ENCODE results near the gene FAF1.
"Not testable (repeated sequence)": the region's sequence is repeated elsewhere in the genome, so short reads cannot be mapped to it uniquely, and the experiment has no call there.

Gene FAF1

GRCh38 chr1:50968158-50968820, 8.2 kb upstream of the FAF1 start:
- Mint-ChIP-seq H3K36me3 (ENCODE audit: insufficient read depth) (peaks cover 10% of the 10 kb centered on the region), H3K4me3 (peak overlapping the region; percentile 96), H3K4me1 (peaks cover 20% of the 10 kb centered on the region), H3K27ac (ENCODE audit: low read depth) (peak overlapping the region; percentile 92), H3K9me3 (no peaks in the 10 kb centered on the region), H3K27me3 (no peaks in the 10 kb centered on the region)
- peak; percentile 60 to 68 for DNase-seq (ENCODE audit: low spot score in 2 of 2)
- ATAC-seq (replicated peaks; ENCODE audit: extremely low read depth, poor library complexity, severe bottlenecking) = peak; percentile 82

GRCh38 chr1:50967416-50968157, 7.5 kb upstream of the FAF1 start:
- H3K27me3 Mint-ChIP-seq = no peaks in the 10 kb centered on the region
- H3K36me3 Mint-ChIP-seq (ENCODE audit: insufficient read depth) = peaks cover 10% of the 10 kb centered on the region
- DNase-seq (ENCODE audit: low spot score in 2 of 2) (no peak), ATAC-seq (replicated peaks; ENCODE audit: extremely low read depth, poor library complexity, severe bottlenecking) (no peak)
- no peaks in the 10 kb centered on the region for H3K9me3 Mint-ChIP-seq
- peak overlapping the region; percentile 92 for H3K27ac Mint-ChIP-seq (ENCODE audit: low read depth)
- H3K4me1 Mint-ChIP-seq = peaks cover 20% of the 10 kb centered on the region
- peak overlapping the region; percentile 96 for H3K4me3 Mint-ChIP-seq

GRCh38 chr1:50966991-50967390, 6.9 kb upstream of the FAF1 start:
- H3K4me1 Mint-ChIP-seq = peaks cover 20% of the 10 kb centered on the region
- peaks cover 10% of the 10 kb centered on the region for H3K36me3 Mint-ChIP-seq (ENCODE audit: insufficient read depth)
- no peaks in the 10 kb centered on the region for H3K9me3 Mint-ChIP-seq
- no peaks in the 10 kb centered on the region for H3K27me3 Mint-ChIP-seq
- H3K4me3 Mint-ChIP-seq = no peak overlapping the region
- DNase-seq (ENCODE audit: low spot score in 2 of 2) (no peak), ATAC-seq (replicated peaks; ENCODE audit: extremely low read depth, poor library complexity, severe bottlenecking) (no peak)
- H3K27ac Mint-ChIP-seq (ENCODE audit: low read depth) = peak overlapping the region; percentile 92

- peaks cover 15% of the 10 kb centered on the region for H3K36me3 Mint-ChIP-seq (ENCODE audit: insufficient read depth)
- peaks cover 21% of the 10 kb centered on the region for H3K4me1 Mint-ChIP-seq
- H3K27me3 Mint-ChIP-seq = no peaks in the 10 kb centered on the region
- H3K4me3 Mint-ChIP-seq = no peak overlapping the region
- no peak overlapping the region for H3K27ac Mint-ChIP-seq (ENCODE audit: low read depth)
- no peak for ATAC-seq (replicated peaks; ENCODE audit: extremely low read depth, poor library complexity, severe bottlenecking)
- no peak for DNase-seq (ENCODE audit: low spot score in 2 of 2)
- no peaks in the 10 kb centered on the region for H3K9me3 Mint-ChIP-seq
These were observed 4.8 kb upstream of the FAF1 start for GRCh38 chr1:50964863-50965262.

GRCh38 chr1:50959303-50959912, 659 bp downstream of the FAF1 start:
- ATAC-seq (replicated peaks; ENCODE audit: extremely low read depth, poor library complexity, severe bottlenecking) = peak; percentile 45
- peaks cover 12% of the 10 kb centered on the region for H3K36me3 Mint-ChIP-seq (ENCODE audit: insufficient read depth)
- H3K4me1 Mint-ChIP-seq = peaks cover 16% of the 10 kb centered on the region
- peak overlapping the region; percentile 70 for H3K4me3 Mint-ChIP-seq
- H3K27ac Mint-ChIP-seq (ENCODE audit: low read depth) = peak overlapping the region; percentile 23
- no peaks in the 10 kb centered on the region for H3K27me3 Mint-ChIP-seq
- H3K9me3 Mint-ChIP-seq = no peaks in the 10 kb centered on the region
- DNase-seq (ENCODE audit: low spot score in 2 of 2) = no peak

DNA sequence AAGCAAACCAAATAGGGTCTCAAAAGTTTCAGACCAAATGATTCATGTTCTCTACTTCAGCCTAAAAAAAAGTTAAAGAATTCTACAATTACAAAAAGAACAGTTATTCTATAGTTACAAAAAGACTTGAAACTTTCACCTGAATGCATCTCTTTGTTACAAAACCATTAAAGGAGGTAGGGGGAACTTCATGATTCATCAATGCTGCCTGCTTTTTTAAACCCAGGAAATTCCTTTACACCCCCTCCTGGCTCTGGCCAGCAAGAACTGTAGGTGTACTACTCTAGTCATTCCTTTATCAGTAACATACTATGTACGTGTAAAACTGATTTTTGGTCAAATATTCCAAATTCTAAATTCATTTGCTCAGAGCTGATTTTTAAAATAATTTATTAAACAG, 5.0 kb downstream of the FAF1 start:
- Mint-ChIP-seq H3K9me3 (no peaks in the 10 kb centered on the region), H3K36me3 (ENCODE audit: insufficient read depth) (peaks cover 8% of the 10 kb centered on the region), H3K4me3 (no peak overlapping the region), H3K27ac (ENCODE audit: low read depth) (no peak overlapping the region), H3K4me1 (peaks cover 15% of the 10 kb centered on the region), H3K27me3 (no peaks in the 10 kb centered on the region)
- DNase-seq (ENCODE audit: low spot score in 2 of 2) (no peak), ATAC-seq (replicated peaks; ENCODE audit: extremely low read depth, poor library complexity, severe bottlenecking) (no peak)

DNA sequence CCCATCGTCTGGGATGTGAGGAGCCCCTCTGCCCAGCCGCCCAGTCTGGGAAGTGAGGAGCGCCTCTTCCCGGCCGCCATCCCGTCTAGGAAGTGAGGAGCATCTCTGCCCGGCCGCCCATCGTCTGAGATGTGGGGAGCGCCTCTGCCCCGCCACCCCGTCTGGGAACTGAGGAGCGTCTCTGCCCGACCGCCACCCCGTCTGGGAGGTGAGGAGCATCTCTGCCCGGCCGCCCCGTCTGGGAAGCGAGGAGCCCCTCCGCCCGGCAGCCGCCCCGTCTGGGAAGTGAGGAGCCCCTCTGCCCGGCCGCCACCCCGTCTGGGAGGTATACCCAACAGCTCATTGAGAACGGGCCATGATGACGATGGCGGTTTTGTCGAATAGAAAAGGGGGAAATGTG, 7.5 kb downstream of the FAF1 start:
- not testable (repeated sequence) for H3K4me3 Mint-ChIP-seq; H3K27me3 Mint-ChIP-seq; H3K36me3 Mint-ChIP-seq (ENCODE audit: insufficient read depth); DNase-seq (ENCODE audit: low spot score in 2 of 2); H3K9me3 Mint-ChIP-seq; H3K27ac Mint-ChIP-seq (ENCODE audit: low read depth); ATAC-seq (replicated peaks; ENCODE audit: extremely low read depth, poor library complexity, severe bottlenecking)
- H3K4me1 Mint-ChIP-seq = peaks cover 17% of the 10 kb centered on the region

GRCh38 chr1:50950396-50950795, 9.7 kb downstream of the FAF1 start:
- no peak for DNase-seq (ENCODE audit: low spot score in 2 of 2)
- Mint-ChIP-seq H3K4me1 (peaks cover 37% of the 10 kb centered on the region), H3K9me3 (no peaks in the 10 kb centered on the region), H3K27ac (ENCODE audit: low read depth) (no peak overlapping the region), H3K4me3 (no peak overlapping the region), H3K36me3 (ENCODE audit: insufficient read depth) (peaks cover 2% of the 10 kb centered on the region), H3K27me3 (no peaks in the 10 kb centered on the region)
- no peak for ATAC-seq (replicated peaks; ENCODE audit: extremely low read depth, poor library complexity, severe bottlenecking)

- Mint-ChIP-seq H3K4me3 (no peak overlapping the region), H3K4me1 (peaks cover 38% of the 10 kb centered on the region), H3K36me3 (ENCODE audit: insufficient read depth) (peaks cover 2% of the 10 kb centered on the region), H3K27me3 (no peaks in the 10 kb centered on the region), H3K27ac (ENCODE audit: low read depth) (no peak overlapping the region), H3K9me3 (no peaks in the 10 kb centered on the region)
- DNase-seq (ENCODE audit: low spot score in 2 of 2) = no peak
- no peak for ATAC-seq (replicated peaks; ENCODE audit: extremely low read depth, poor library complexity, severe bottlenecking)
These were observed 10.6 kb downstream of the FAF1 start for GRCh38 chr1:50949286-50949982.

GRCh38 chr1:50942334-50942733, 17.7 kb downstream of the FAF1 start:
- no peaks in the 10 kb centered on the region for H3K27me3 Mint-ChIP-seq
- no peak overlapping the region for H3K4me3 Mint-ChIP-seq
- H3K27ac Mint-ChIP-seq (ENCODE audit: low read depth) = no peak overlapping the region
- H3K4me1 Mint-ChIP-seq = peaks cover 26% of the 10 kb centered on the region
- DNase-seq (ENCODE audit: low spot score in 2 of 2) (no peak), ATAC-seq (replicated peaks; ENCODE audit: extremely low read depth, poor library complexity, severe bottlenecking) (no peak)
- H3K36me3 Mint-ChIP-seq (ENCODE audit: insufficient read depth) = no peaks in the 10 kb centered on the region
- no peaks in the 10 kb centered on the region for H3K9me3 Mint-ChIP-seq

GRCh38 chr1:50940291-50940690, 19.8 kb downstream of the FAF1 start:
- H3K36me3 Mint-ChIP-seq (ENCODE audit: insufficient read depth) = no peaks in the 10 kb centered on the region
- DNase-seq (ENCODE audit: low spot score in 2 of 2) = no peak
- H3K4me3 Mint-ChIP-seq = no peak overlapping the region
- no peaks in the 10 kb centered on the region for H3K27me3 Mint-ChIP-seq
- H3K27ac Mint-ChIP-seq (ENCODE audit: low read depth) = no peak overlapping the region
- peaks cover 25% of the 10 kb centered on the region for H3K4me1 Mint-ChIP-seq
- H3K9me3 Mint-ChIP-seq = no peaks in the 10 kb centered on the region
- no peak for ATAC-seq (replicated peaks; ENCODE audit: extremely low read depth, poor library complexity, severe bottlenecking)

DNA sequence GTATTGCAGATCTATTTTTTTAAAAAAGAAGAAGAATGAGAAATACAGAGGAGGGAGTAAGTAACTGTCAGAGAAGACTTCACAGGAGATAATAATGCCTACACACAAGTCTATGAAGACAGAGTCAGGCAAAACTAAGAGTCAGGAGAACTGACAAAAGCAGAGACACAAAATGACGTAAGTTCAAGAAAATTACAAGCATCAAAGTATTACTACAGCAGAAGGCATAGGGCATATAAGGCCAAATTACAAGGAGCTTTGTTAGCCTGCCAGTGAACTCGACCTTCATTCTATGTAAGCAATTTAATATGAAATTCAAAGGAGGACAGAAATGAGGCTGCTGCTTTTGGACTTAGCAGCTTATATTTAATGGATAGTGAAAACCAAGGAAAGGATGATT, 23.7 kb downstream of the FAF1 start:
- Mint-ChIP-seq H3K4me3 (no peak overlapping the region), H3K27ac (ENCODE audit: low read depth) (peak overlapping the region; percentile 45), H3K36me3 (ENCODE audit: insufficient read depth) (no peaks in the 10 kb centered on the region), H3K9me3 (no peaks in the 10 kb centered on the region), H3K27me3 (no peaks in the 10 kb centered on the region), H3K4me1 (peaks cover 25% of the 10 kb centered on the region)
- ATAC-seq (replicated peaks; ENCODE audit: extremely low read depth, poor library complexity, severe bottlenecking) (no peak), DNase-seq (ENCODE audit: low spot score in 2 of 2) (no peak)
